Transverse colon (tissue), 3 donors: ENCODE measurements around the gene VASN.

ENCODE experiments used
- POLR2A ChIP-seq: fragments of 450-650 bp; IDR thresholded peaks from one replicate; pipeline ENCODE4 v1.6.1; 2016; ENCODE audit warnings: antibody characterized with exemption, mild to moderate bottlenecking, moderate library complexity
- TF ChIP-seq, protein P1 (sequence below), 5 experiments: fragments of 200-600 bp in 3 of 5; fragments of 450-650 bp in 2 of 5; sonication (generic) in 3 of 5; IDR thresholded peaks; 1 replicate in 2 of 5; 2 replicates in 3 of 5; pipeline ENCODE4 v1.5.1; 2016 to 2017; ENCODE audit warnings: antibody characterized with exemption in 5 of 5, inconsistent platforms in 3 of 5, mild to moderate bottlenecking in 2 of 5, moderate library complexity in 1 of 5

DNA sequence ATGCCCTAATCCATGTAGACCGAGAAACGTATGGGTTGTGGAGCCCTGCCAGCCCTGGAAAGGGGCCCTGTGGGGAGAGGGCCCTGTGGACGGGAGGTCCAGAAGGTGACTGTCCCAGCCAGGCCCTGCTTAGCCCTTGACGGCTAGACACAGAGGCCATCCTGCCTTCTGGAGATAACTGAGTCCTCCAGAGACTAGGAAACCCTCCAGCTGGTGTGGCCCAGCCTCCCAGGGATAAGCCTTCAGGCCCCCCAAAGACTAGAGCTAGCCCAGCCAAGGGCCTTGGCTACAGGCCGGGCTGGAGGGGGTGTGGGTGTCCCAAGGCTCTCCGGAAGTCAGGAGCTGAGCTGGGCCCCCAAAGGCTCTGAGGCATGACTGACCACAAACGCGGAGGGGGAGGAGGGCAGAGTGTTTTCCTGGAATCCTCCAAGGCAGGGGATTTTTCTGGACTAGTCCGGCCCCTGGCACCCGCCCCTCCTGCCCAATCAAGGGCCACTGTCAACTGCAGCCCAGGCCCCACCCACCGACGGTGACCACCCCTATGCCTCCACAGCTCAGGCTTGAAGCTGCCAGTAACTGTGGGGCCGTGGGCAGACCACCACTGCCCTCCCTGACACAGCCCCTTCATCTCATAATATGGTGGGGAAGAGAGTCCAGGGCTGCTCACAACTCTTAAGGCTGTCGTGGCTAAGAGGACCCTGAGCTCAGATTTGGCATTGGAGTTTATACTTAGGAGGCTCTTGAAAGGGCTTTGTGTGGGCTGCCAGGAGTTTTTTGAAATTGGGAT, 885 bp upstream of the VASN start:
- TF ChIP-seq, protein P1, sequence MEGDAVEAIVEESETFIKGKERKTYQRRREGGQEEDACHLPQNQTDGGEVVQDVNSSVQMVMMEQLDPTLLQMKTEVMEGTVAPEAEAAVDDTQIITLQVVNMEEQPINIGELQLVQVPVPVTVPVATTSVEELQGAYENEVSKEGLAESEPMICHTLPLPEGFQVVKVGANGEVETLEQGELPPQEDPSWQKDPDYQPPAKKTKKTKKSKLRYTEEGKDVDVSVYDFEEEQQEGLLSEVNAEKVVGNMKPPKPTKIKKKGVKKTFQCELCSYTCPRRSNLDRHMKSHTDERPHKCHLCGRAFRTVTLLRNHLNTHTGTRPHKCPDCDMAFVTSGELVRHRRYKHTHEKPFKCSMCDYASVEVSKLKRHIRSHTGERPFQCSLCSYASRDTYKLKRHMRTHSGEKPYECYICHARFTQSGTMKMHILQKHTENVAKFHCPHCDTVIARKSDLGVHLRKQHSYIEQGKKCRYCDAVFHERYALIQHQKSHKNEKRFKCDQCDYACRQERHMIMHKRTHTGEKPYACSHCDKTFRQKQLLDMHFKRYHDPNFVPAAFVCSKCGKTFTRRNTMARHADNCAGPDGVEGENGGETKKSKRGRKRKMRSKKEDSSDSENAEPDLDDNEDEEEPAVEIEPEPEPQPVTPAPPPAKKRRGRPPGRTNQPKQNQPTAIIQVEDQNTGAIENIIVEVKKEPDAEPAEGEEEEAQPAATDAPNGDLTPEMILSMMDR (IDR thresholded peaks at IDR 0.05), result no peak
- no peak for TF ChIP-seq POLR2A
